ENCODE measurements around the gene GLCE.
"Not testable (repeated sequence)": the region's sequence is repeated elsewhere in the genome, so short reads cannot be mapped to it uniquely, and the experiment has no call there.

The GLCE gene

GRCh38 chr15:69265347-69265955 is 105.0 kb downstream of the GLCE start:
- DNase-seq (ENCODE audit: low read depth in 4 of 4, low spot score in 1 of 4) = no peak

GRCh38 chr15:69271217-69271616 is 110.8 kb downstream of the GLCE start:
- DNase-seq (ENCODE audit: low read depth in 4 of 4, low spot score in 1 of 4) = no peak

- no peak for DNase-seq (ENCODE audit: low read depth in 4 of 4, low spot score in 1 of 4)
Observed at GRCh38 chr15:69272139-69272538, 111.7 kb downstream of the GLCE start.

- no peak for DNase-seq (ENCODE audit: low read depth in 4 of 4, low spot score in 1 of 4)
Observed at GRCh38 chr15:69272891-69273290, 112.5 kb downstream of the GLCE start.

- no peak for DNase-seq (ENCODE audit: low read depth in 4 of 4, low spot score in 1 of 4)
Observed at GRCh38 chr15:69275074-69275670, 114.7 kb downstream of the GLCE start.

- no peak for DNase-seq (ENCODE audit: low read depth in 4 of 4, low spot score in 1 of 4)
Observed at GRCh38 chr15:69275933-69276560, 115.6 kb downstream of the GLCE start.

- no peak for DNase-seq (ENCODE audit: low read depth in 4 of 4, low spot score in 1 of 4)
Observed at GRCh38 chr15:69277316-69277715, 116.9 kb downstream of the GLCE start.

- no peak for DNase-seq (ENCODE audit: low read depth in 4 of 4, low spot score in 1 of 4)
Observed at GRCh38 chr15:69279636-69280035, 119.2 kb downstream of the GLCE start.

- no peak for DNase-seq (ENCODE audit: low read depth in 4 of 4, low spot score in 1 of 4)
Observed at GRCh38 chr15:69280783-69281182, 120.3 kb downstream of the GLCE start.

- no peak for DNase-seq (ENCODE audit: low read depth in 4 of 4, low spot score in 1 of 4)
Observed at GRCh38 chr15:69282104-69282743, 121.8 kb downstream of the GLCE start.

- DNase-seq (ENCODE audit: low read depth in 4 of 4, low spot score in 1 of 4) = no peak
Observed at GRCh38 chr15:69285834-69286233, 125.4 kb downstream of the GLCE start.

- DNase-seq (ENCODE audit: low read depth in 4 of 4, low spot score in 1 of 4) = no peak
Observed at GRCh38 chr15:69288011-69288410, 127.6 kb downstream of the GLCE start.

GRCh38 chr15:69288531-69289341 is 128.3 kb downstream of the GLCE start:
- no peak for DNase-seq (ENCODE audit: low read depth in 4 of 4, low spot score in 1 of 4)

GRCh38 chr15:69289342-69290146 is 129.1 kb downstream of the GLCE start:
- DNase-seq (ENCODE audit: low read depth in 4 of 4, low spot score in 1 of 4) = no peak

- DNase-seq (ENCODE audit: low read depth in 4 of 4, low spot score in 1 of 4) = no peak
Observed at GRCh38 chr15:69290346-69291164, 130.1 kb downstream of the GLCE start.

GRCh38 chr15:69291651-69292050 is 131.2 kb downstream of the GLCE start:
- not testable (repeated sequence) for DNase-seq (ENCODE audit: low read depth in 4 of 4, low spot score in 1 of 4)

GRCh38 chr15:69292826-69293420 is 132.5 kb downstream of the GLCE start:
- no peak for DNase-seq (ENCODE audit: low read depth in 4 of 4, low spot score in 1 of 4)

- no peak for DNase-seq (ENCODE audit: low read depth in 4 of 4, low spot score in 1 of 4)
Observed at GRCh38 chr15:69293741-69294615, 133.5 kb downstream of the GLCE start.

Measured in stimulated activated CD4-positive, alpha-beta T cell treated with anti-CD3 and anti-CD28 coated beads, Interleukin-1b, Interleukin-23, amount 100 ng/mL, for 24 hours (primary cell).